IPS-NIHi7 (cell line): ENCODE measurements around the gene GDI2.
A peak's percentile ranks its signal among the peaks of the same experiment; 100 is the strongest.
"Not testable (repeated sequence)": the region's sequence is repeated elsewhere in the genome, so short reads cannot be mapped to it uniquely, and the experiment has no call there.

Source experiments
- DNase-seq: peaks from one replicate; pipeline ENCODE4 v3.0.0; 2012; ENCODE audit warnings: mixed read lengths; ENCODE audit errors: extremely low spot score

Gene GDI2

GRCh38 chr10:5827841-5828240 is 14.6 kb upstream of the GDI2 start:
- DNase-seq = no peak

- DNase-seq = not testable (repeated sequence)
Observed at GRCh38 chr10:5826511-5826910, 13.3 kb upstream of the GDI2 start.

DNA sequence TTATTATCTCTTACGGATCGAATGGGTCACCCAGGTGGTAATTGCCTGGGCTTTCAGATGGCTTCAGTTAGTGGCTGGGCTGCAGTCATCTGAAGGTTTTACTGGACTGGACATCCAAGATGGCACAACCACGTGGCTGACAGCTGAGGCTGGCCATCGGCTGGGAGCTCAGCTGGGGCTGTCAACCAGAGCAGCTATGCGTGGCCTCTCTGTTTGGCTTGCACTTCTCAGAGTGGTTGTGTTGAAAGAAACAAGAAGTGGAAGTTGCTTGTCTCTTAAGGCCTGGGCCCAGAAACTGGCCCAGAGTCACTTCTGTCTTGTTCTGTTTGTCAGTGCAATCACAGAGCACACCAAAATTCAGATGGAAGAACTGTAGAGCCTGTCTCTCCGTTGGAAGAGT is 5.7 kb upstream of the GDI2 start:
- no peak for DNase-seq

- DNase-seq = no peak
Observed at GRCh38 chr10:5818048-5818331, 4.8 kb upstream of the GDI2 start.

- DNase-seq = no peak
Observed at GRCh38 chr10:5817322-5818047, 4.3 kb upstream of the GDI2 start.

- no peak for DNase-seq
Observed at GRCh38 chr10:5816170-5816569, 2.9 kb upstream of the GDI2 start.

DNA sequence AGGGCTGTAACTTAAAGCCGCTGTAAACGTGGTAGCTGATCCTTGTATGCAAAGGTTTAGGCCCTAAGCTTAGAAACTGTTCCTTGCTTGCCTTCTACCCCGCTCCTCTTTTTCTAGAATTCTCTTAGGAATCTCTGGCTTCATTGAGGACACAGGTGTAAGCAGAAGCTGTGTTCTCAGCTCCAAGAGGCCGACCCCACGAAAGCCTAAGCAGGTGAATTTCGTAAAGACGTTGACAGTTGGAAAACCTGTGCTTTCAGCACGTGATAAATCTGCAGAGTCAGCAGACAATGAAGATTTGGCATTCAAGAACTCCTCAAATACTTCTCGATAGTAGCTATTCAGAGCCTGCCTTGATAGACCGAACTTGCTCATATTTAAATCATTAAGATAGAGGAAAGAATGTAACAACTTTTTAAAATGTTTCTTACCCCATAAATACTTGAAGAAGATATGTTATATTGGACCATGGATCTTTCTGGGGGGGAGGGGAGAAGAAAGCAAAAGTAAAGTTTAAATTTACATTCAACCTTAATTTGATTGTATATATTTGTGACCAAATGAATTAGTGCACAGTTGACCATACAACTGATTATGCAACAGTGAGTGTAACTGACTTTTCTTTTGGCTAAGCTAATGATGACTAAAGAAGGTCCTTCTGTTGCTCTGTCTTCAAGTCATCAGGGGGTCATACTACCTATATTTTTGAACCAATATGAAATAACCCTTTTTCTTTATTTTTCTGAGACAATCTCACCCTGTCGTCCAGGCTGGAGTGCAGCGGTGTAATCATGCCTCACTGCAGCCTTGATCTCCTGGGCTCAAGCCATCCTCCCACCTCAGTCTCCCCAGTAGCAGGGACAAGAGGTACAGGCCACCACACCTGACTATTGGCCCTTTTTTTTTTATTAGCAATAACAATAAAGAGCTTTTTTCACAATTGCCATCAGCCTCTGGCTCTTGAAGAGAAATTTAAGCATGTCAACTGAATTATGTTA is 1.2 kb upstream of the GDI2 start:
- DNase-seq = peak; percentile 28

GRCh38 chr10:5813091-5813340 is 218 bp downstream of the GDI2 start:
- DNase-seq = no peak

- peak; percentile 65 for DNase-seq
Observed at GRCh38 chr10:5812283-5813090, 747 bp downstream of the GDI2 start.

GRCh38 chr10:5811387-5811821 is 1.8 kb downstream of the GDI2 start:
- no peak for DNase-seq

GRCh38 chr10:5810225-5810624 is 3.0 kb downstream of the GDI2 start:
- DNase-seq = no peak

GRCh38 chr10:5809527-5810154 is 3.6 kb downstream of the GDI2 start:
- no peak for DNase-seq

- DNase-seq = not testable (repeated sequence)
Observed at GRCh38 chr10:5808783-5809392, 4.3 kb downstream of the GDI2 start.

DNA sequence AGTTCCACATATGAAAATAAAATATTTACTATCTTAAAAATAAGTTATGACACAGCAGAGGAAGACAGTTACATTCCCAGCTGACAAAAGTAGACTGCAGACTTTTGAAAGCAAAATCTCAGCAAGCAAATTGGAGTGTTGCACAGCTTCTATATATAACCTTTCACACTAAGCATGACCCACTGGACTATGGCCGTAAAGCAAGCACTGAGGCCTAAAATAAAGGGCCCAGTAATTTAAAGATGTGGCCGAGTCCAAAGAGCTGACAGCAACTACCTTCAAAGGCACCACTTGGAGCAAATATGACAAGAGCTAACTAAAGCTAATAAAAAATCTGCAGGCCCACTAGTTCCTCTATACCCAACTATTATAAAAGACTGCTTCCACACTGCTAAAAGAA is 6.5 kb downstream of the GDI2 start:
- no peak for DNase-seq

DNA sequence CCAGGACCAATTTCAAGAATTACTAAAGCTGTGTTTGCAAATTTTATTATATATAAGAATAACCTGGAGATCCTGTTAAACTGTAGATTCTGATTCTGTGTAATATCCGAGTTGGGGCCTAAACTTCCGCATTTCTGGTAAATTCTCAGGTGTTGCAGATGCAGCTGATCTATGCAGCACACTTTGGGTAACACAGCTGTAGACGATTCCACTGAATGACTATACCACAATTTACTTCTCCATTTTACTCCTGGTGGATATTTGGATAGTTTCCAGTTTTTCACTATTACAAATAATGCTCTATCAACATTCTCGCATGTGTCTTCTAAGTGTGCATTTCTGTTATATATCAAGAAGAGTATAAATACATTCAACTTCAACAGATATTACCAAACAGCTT is 7.5 kb downstream of the GDI2 start:
- DNase-seq = no peak

GRCh38 chr10:5805260-5805659 is 8.0 kb downstream of the GDI2 start:
- no peak for DNase-seq

DNA sequence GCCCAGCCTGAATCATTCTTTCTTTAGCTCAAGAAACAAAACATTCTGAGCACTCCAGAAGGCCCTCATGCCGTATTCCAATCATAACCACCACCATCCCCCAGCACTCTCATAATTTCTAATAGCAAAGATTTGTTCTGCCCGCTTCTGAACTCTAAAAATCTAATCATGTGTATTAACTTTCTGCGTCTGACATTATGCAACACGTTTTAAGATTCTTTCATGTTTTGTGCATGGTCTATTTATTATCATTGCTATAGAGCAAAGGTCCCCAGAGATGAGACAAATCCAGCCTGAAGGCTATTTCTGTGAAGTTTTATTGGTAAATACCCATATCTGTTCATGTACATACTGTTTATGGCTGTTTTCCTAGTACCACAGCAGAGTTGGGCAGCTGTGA is 8.8 kb downstream of the GDI2 start:
- no peak for DNase-seq

DNA sequence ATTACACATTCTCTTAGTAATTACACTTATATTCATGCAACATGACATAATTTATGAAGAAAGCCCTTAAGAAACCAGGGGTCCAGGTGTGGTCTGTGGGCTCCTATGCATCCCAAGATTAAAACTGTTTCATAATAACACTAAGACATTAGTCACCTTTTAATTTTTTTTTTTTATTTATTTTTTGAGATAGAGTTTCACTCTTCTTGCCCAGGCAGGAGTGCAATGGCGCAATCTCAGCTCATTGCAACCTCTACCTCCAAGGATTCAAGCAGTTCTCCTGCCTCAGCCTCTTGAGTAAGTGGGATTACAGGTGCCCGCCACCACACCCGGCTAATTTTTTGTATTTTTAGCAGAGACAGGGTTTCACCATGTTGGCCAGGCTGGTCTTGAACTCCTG is 12.5 kb downstream of the GDI2 start:
- DNase-seq = no peak

GRCh38 chr10:5794236-5794635 is 19.0 kb downstream of the GDI2 start:
- DNase-seq = no peak

DNA sequence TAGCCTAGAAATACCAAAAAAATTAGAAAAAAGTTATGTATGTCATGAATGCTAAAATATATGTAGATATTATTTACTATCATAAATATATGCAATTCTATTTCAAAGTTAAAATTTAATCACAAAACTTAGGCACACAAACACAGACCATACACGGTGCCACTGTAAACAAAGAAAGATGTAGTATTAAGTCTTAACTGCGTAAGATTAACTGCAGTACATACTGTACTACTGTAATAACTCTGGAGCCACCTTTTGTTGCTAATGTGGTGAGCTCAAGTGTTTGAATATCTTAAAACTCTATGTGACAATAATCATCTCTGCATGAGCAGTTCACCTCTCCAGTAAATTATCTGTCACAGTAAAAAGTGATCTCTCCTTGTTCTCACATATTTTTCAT is 23.6 kb downstream of the GDI2 start:
- no peak for DNase-seq

DNA sequence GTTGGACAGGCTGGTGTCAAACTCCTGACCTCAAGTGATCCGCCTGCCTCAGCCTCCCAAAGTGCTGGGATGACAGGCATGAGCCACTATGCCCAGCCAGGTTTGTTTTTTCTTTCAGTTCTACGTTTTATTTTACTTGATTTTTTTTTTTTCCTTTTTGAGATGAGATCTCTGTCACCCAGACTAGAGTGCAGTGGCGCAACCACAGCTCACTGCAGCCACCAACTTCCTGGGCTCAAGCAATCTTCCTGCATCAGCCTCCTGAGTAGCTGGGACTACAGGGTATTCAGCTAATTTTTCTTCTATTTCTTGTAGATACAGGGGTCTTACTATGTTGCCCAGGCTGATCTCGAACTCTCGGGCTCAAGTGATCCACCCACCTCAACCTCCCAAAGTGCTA is 24.3 kb downstream of the GDI2 start:
- no peak for DNase-seq

- no peak for DNase-seq
Observed at GRCh38 chr10:5783300-5783699, 29.9 kb downstream of the GDI2 start.
